Measurements from ENCODE around the gene GAB1. TPM values are rescaled to one million over a fixed set of nuclear protein-coding genes. Genes with fewer than 3 reads are reported as not detected.

Gene GAB1
- total RNA-seq, 1 experiment from 2014 or later: 8.8 TPM

DNA sequence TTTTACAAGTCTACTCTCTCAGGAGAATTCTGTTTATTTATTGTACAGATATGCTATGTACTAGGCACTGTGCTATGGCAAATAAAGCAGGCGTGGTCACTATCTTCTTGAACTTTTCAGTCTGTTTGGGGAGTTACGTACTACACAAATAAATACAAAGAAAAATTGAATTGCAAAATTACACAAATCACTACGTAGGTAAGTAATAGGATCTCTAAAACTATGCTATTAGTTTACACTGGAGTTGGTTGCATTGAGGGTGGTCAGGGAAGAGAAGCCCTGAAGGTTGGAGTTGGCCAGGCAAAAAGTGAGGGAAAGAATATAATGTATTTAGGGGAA, 75.7 kb downstream of the GAB1 start:
- CTCF ChIA-PET: no interaction called here
- H3K4me1 Mint-ChIP-seq (ENCODE audit: low read depth, unreplicated experiment): no peaks in the 10 kb centered on the region

DNA sequence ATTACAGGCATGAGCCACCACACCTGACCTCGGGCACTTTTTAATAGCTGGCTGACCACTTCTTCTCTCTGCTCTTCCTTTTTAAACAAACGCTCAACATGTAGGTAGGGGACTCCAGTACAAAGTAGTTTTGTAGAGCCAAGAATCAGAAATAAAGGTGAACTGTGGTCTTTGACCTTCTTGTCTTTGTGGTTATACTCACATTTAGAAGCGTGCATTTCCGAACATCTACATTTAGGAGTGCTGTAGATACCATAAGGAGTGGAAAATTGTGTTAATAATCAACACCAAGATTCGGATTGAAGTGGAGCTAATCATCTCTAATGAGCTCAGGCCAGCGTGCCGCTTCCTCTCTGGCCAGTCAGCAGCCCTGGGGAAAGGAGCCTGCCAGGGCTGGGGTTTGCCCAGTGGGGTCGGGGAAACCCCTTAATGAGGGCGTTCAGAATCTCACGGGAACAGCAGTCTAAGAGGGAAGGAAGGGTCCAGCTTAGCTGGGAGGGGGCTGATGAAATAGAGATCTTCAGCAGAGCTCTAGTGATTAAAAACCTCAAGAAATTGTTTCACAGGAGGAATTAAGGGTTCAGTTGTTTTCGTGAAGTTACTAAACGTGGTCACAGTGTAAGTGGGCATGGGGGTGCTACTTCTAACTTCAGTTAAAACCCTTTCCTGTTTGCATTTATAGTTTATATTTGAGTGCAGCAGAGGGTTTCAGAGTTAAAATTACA, 81.2 kb downstream of the GAB1 start:
- CTCF ChIA-PET: no interaction called here
- intact Hi-C loops (cut with micrococcal nuclease; ENCODE audit: unreplicated experiment): no loop called here
- H3K4me1 Mint-ChIP-seq (ENCODE audit: low read depth, unreplicated experiment): no peaks in the 10 kb centered on the region
- H3K27ac Mint-ChIP-seq (ENCODE audit: unreplicated experiment): no peak overlapping the region
- H3K4me3 Mint-ChIP-seq (ENCODE audit: low read depth, unreplicated experiment): no peak overlapping the region
- no TSS peak for BruUV-seq (replicated peaks)
- no peaks in the 10 kb centered on the region for H3K36me3 Mint-ChIP-seq (ENCODE audit: insufficient read depth, unreplicated experiment)
- H3K27me3 Mint-ChIP-seq (ENCODE audit: unreplicated experiment): no peaks in the 10 kb centered on the region
- no peaks in the 10 kb centered on the region for H3K9me3 Mint-ChIP-seq (ENCODE audit: low read depth, unreplicated experiment)
- no peak for DNase-seq
- TF ChIP-seq, protein P1, sequence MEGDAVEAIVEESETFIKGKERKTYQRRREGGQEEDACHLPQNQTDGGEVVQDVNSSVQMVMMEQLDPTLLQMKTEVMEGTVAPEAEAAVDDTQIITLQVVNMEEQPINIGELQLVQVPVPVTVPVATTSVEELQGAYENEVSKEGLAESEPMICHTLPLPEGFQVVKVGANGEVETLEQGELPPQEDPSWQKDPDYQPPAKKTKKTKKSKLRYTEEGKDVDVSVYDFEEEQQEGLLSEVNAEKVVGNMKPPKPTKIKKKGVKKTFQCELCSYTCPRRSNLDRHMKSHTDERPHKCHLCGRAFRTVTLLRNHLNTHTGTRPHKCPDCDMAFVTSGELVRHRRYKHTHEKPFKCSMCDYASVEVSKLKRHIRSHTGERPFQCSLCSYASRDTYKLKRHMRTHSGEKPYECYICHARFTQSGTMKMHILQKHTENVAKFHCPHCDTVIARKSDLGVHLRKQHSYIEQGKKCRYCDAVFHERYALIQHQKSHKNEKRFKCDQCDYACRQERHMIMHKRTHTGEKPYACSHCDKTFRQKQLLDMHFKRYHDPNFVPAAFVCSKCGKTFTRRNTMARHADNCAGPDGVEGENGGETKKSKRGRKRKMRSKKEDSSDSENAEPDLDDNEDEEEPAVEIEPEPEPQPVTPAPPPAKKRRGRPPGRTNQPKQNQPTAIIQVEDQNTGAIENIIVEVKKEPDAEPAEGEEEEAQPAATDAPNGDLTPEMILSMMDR (IDR thresholded peaks at IDR 0.05; ENCODE audit: unreplicated experiment): no peak

More for the DNA sequence above, 75.7 kb downstream of the GAB1 start:
- no peaks in the 10 kb centered on the region for H3K27me3 Mint-ChIP-seq (ENCODE audit: unreplicated experiment)
- no peak overlapping the region for H3K4me3 Mint-ChIP-seq (ENCODE audit: low read depth, unreplicated experiment)
- no TSS peak for BruUV-seq (replicated peaks)
- no peak overlapping the region for H3K27ac Mint-ChIP-seq (ENCODE audit: unreplicated experiment)
- intact Hi-C loops (cut with micrococcal nuclease; ENCODE audit: unreplicated experiment): no loop called here
- no peaks in the 10 kb centered on the region for H3K9me3 Mint-ChIP-seq (ENCODE audit: low read depth, unreplicated experiment)
- DNase-seq: no peak
- H3K36me3 Mint-ChIP-seq (ENCODE audit: insufficient read depth, unreplicated experiment): no peaks in the 10 kb centered on the region
- TF ChIP-seq, protein P1 (IDR thresholded peaks at IDR 0.05; ENCODE audit: unreplicated experiment): no peak

GRCh38 chr4:143420227-143420626, 83.6 kb downstream of the GAB1 start:
- TF ChIP-seq, protein P1 (IDR thresholded peaks at IDR 0.05; ENCODE audit: unreplicated experiment): no peak
- BruUV-seq (replicated peaks): no TSS peak
- Mint-ChIP-seq H3K4me1 (ENCODE audit: low read depth, unreplicated experiment) (no peaks in the 10 kb centered on the region), H3K9me3 (ENCODE audit: low read depth, unreplicated experiment) (no peaks in the 10 kb centered on the region), H3K4me3 (ENCODE audit: low read depth, unreplicated experiment) (no peak overlapping the region), H3K27ac (ENCODE audit: unreplicated experiment) (no peak overlapping the region), H3K36me3 (ENCODE audit: insufficient read depth, unreplicated experiment) (no peaks in the 10 kb centered on the region), H3K27me3 (ENCODE audit: unreplicated experiment) (no peaks in the 10 kb centered on the region)
- intact Hi-C loops (cut with micrococcal nuclease; ENCODE audit: unreplicated experiment): no loop called here
- no peak for DNase-seq
- CTCF ChIA-PET: interaction anchor here (0.6 kb wide), 1 partner anchor 846 kb away, joined by 3 read pairs; no protein-coding TSS in a partner anchor

DNA sequence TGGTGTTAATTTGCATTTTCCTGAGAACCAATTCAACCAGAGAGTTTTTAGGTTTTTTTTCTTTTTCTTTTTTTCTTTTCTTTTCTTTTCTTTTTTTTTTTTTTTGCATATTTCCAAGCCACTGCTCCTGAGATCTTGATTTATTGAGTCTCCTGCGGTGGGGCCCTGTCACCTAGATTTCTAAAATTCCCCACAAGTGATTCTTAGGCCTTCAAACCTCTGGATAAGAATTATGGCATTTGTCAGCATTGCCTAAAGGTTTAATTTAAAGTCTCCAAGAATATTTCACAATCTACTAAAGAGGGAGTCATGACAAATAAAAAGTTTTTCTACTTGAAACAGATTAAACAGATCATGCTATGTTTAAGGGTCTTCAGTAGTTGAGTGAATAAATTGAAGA, 84.9 kb downstream of the GAB1 start:
- CTCF ChIA-PET: no interaction called here
- TF ChIP-seq, protein P1 (IDR thresholded peaks at IDR 0.05; ENCODE audit: unreplicated experiment): no peak
- Mint-ChIP-seq H3K27ac (ENCODE audit: unreplicated experiment) (no peak overlapping the region), H3K36me3 (ENCODE audit: insufficient read depth, unreplicated experiment) (no peaks in the 10 kb centered on the region), H3K27me3 (ENCODE audit: unreplicated experiment) (no peaks in the 10 kb centered on the region), H3K4me1 (ENCODE audit: low read depth, unreplicated experiment) (no peaks in the 10 kb centered on the region), H3K9me3 (ENCODE audit: low read depth, unreplicated experiment) (no peaks in the 10 kb centered on the region), H3K4me3 (ENCODE audit: low read depth, unreplicated experiment) (no peak overlapping the region)
- BruUV-seq (replicated peaks): no TSS peak
- no peak for DNase-seq
- intact Hi-C loops (cut with micrococcal nuclease; ENCODE audit: unreplicated experiment): no loop called here
